Spleen (tissue), 11 donors: Measurements from ENCODE around the gene OR10X1. TPM values are rescaled to one million over a fixed set of nuclear protein-coding genes. Genes with fewer than 3 reads are reported as not detected.
A peak's percentile ranks its signal among the peaks of the same experiment; 100 is the strongest.

Experiments
- DNase-seq: peaks from one replicate; pipeline ENCODE4 v3.0.0-alpha.2; 2020
- H3K27ac ChIP-seq, 8 donors: fragments of 200-600 bp; sonication (generic) in 7 of 8; 1 replicate in 4 of 8; 2 replicates in 4 of 8; pipeline versions ENCODE4 v1.5.0 to v1.8.0; 2016 to 2021; ENCODE audit warnings: inconsistent platforms in 4 of 8, mild to moderate bottlenecking in 4 of 8, moderate library complexity in 1 of 8
- H3K27me3 ChIP-seq, 7 donors: fragments of 200-600 bp; sonication (generic) in 6 of 7; replicated peaks in 1 of 7; 1 replicate in 4 of 7; 2 replicates in 3 of 7; pipeline versions ENCODE4 v1.5.0 to v1.8.0; 2016 to 2021; ENCODE audit warnings: inconsistent platforms in 3 of 7, mild to moderate bottlenecking in 1 of 7
- H3K36me3 ChIP-seq, 6 donors: fragments of 200-600 bp; sonication (generic) in 5 of 6; 1 replicate in 4 of 6; 2 replicates in 2 of 6; pipeline versions ENCODE4 v1.5.0 to v1.8.0; 2016 to 2021; ENCODE audit warnings: inconsistent platforms in 2 of 6
- H3K4me1 ChIP-seq, 6 donors: fragments of 200-600 bp; sonication (generic) in 5 of 6; 1 replicate in 3 of 6; 2 replicates in 3 of 6; pipeline versions ENCODE4 v1.5.0 to v1.8.0; 2016 to 2021; ENCODE audit warnings: inconsistent platforms in 3 of 6
- H3K4me3 ChIP-seq, 8 donors: fragments of 200-600 bp; sonication (generic) in 7 of 8; 1 replicate in 4 of 8; 2 replicates in 4 of 8; pipeline versions ENCODE4 v1.5.0 to v1.8.0; 2016 to 2021; ENCODE audit warnings: inconsistent platforms in 4 of 8, mild to moderate bottlenecking in 4 of 8, moderate library complexity in 2 of 8
- H3K9me3 ChIP-seq, 8 donors: fragments of 200-600 bp; sonication (generic) in 7 of 8; 1 replicate in 4 of 8; 2 replicates in 4 of 8; pipeline versions ENCODE4 v1.5.0 to v1.8.0; 2016 to 2021; ENCODE audit warnings: inconsistent platforms in 4 of 8
- POLR2A ChIP-seq, 3 donors: fragments of 450-650 bp; IDR thresholded peaks; one replicate each; pipeline ENCODE4 v1.5.1; 2017; ENCODE audit warnings: antibody characterized with exemption in 3 of 3, mild to moderate bottlenecking in 1 of 3
- POLR2AphosphoS5 ChIP-seq, 3 donors: sonication (generic); formaldehyde crosslinking; IDR thresholded peaks; one replicate each; pipeline ENCODE4 v1.5.1; 2017; ENCODE audit warnings: antibody characterized with exemption in 3 of 3
- WGBS, 5 donors: extraction: QIAGEN DNeasy Blood & Tissue Kit in 3 of 5; methylation state at CpG; one replicate each; pipeline versions ENCODE4 v1.1.5 to v1.1.7; 2013 to 2018; 5-methylcytosine and 5-hydroxymethylcytosine counted together
- intact Hi-C: fragments of 100-400 bp; cut with DNase I; formaldehyde crosslinking; loops from one replicate; pipeline ENCODE4 v1.15.0; 2023; ENCODE audit warnings: low total_unique reads
- polyA plus RNA-seq, 3 donors: library from polyadenylated mRNA; stranded (reverse); fragments of 200-250 nt; gene quantifications; one replicate each; pipeline ENCODE4 v1.2.1, GENCODE V29; 2013
- total RNA-seq, 7 donors: library from RNA; depleted of rRNA in 3 of 7; stranded (reverse); fragments of >200 nt in 3 of 7; fragmentation: NEBNext Ultra II Directional in 4 of 7; extraction: Animal tissue kit (Norgen Biotek cat#: 25700) in 4 of 7; gene quantifications; one replicate each; pipeline versions ENCODE4 v1.1.0 to v1.2.1, GENCODE V29; 2016 to 2021
- TF ChIP-seq, protein P1 (sequence below), 11 experiments: fragments of 200-600 bp in 7 of 11; fragments of 450-650 bp in 4 of 11; sonication (generic) in 4 of 11; IDR thresholded peaks in 8 of 11; conservative IDR thresholded peaks in 3 of 11; 1 replicate in 7 of 11; 2 replicates in 4 of 11; pipeline versions ENCODE4 v1.4.0 to v1.8.0; 2016 to 2021; ENCODE audit warnings: antibody characterized with exemption in 11 of 11, inconsistent platforms in 4 of 11, mild to moderate bottlenecking in 1 of 11
- donor health status: healthy with polysubstance abuse.
- donor health status: DM: no; HTN: no; CAD: no; lungs with moderate emphysema.
- donor health status: DM: no; HTN: no; CAD: no.
- donor health status: Bipolar disorder and iron deficiency.
- donor health status: healthy.
- donor health status: DM: no; HTN: no; CAD: no.
- donor health status: DM: yes; HTN: yes; CAD: no.

Gene OR10X1
- total and polyA plus RNA-seq, 10 donors = not detected

DNA sequence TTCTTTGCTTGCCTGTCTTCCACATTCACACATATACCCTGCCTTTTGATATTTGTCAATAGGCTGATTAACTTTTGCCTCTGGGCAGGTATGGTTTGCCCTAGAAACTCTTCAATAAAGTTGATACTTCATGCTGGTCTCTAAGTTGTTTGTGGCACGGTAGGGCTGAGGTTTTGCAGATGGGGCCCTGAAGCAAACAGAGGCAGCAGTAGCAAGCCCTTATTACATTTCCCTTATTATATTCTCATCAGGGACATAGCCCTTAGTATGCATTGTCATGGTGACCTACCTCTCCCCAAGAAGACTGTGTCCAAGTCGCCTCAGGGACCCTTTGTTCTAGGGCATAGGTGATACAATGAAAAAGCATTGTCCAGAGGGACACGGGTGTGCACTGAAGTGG, 9.2 kb downstream of the OR10X1 start, which contains the start of gene OR6P1:
Gene OR6P1, minus strand, starts transcription at position 101 of the 400 bp plus-strand sequence. CDS start 6,976 bp downstream, outside the sequence.
- Histone ChIP-seq H3K27me3 (no peaks in the 10 kb centered on the region), H3K9me3 (no peaks in the 10 kb centered on the region), H3K4me3 (no peak within 1 kb of the TSS), H3K4me1 (no peaks in the 10 kb centered on the region), H3K27ac (no peak within 1 kb of the TSS), H3K36me3 (no peaks in the 10 kb centered on the region)
- TF ChIP-seq POLR2AphosphoS5 (IDR thresholded peaks at IDR 0.05) = no peak
- TF ChIP-seq, protein P1, sequence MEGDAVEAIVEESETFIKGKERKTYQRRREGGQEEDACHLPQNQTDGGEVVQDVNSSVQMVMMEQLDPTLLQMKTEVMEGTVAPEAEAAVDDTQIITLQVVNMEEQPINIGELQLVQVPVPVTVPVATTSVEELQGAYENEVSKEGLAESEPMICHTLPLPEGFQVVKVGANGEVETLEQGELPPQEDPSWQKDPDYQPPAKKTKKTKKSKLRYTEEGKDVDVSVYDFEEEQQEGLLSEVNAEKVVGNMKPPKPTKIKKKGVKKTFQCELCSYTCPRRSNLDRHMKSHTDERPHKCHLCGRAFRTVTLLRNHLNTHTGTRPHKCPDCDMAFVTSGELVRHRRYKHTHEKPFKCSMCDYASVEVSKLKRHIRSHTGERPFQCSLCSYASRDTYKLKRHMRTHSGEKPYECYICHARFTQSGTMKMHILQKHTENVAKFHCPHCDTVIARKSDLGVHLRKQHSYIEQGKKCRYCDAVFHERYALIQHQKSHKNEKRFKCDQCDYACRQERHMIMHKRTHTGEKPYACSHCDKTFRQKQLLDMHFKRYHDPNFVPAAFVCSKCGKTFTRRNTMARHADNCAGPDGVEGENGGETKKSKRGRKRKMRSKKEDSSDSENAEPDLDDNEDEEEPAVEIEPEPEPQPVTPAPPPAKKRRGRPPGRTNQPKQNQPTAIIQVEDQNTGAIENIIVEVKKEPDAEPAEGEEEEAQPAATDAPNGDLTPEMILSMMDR (IDR thresholded peaks at IDR 0.05 in 8 of 11, conservative IDR thresholded peaks at IDR 0.05 in 3 of 11) = no peak
- no peak for TF ChIP-seq POLR2A (IDR thresholded peaks at IDR 0.05)
- WGBS, 5 donors = 73 to 91% (median 79%) methylated on average over 3 of the region's 3 CpGs
- no peak for DNase-seq
- intact Hi-C loops = no loop called here

DNA sequence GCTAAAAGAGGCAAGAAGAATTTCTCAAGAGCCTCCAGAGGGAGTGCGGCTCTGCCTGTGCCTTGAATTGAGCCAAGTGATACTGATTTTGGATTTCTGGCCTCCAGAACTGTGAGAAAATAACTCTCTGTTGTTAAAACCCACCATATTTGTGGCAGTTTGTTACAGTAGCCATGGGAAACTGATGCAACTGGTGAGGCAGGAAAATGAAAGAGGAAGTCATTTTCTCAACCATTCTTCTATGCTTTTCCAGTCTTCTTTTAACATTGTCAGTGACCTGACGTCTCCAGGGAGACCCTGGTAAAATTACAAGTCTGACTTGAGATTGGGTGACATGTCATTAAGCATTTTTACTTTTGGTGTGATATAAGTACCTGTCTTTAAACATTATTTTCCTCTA, 15.1 kb downstream of the OR10X1 start:
- intact Hi-C loops = no loop called here
- H3K36me3 ChIP-seq = no peaks in the 10 kb centered on the region
- TF ChIP-seq POLR2A (IDR thresholded peaks at IDR 0.05) = no peak
- TF ChIP-seq POLR2AphosphoS5 (IDR thresholded peaks at IDR 0.05) = no peak
- TF ChIP-seq, protein P1 (IDR thresholded peaks at IDR 0.05 in 8 of 11, conservative IDR thresholded peaks at IDR 0.05 in 3 of 11) = no peak
- WGBS, 5 donors = 42 to 52% (median 47%) methylated on average over 2 of the region's 2 CpGs
- H3K4me1 ChIP-seq = peaks cover 0 to 16% (median 9%) of the 10 kb centered on the region in 6 donors
- no peak overlapping the region for H3K4me3 ChIP-seq
- peaks cover 0 to 5% (median 0%) of the 10 kb centered on the region in 7 donors for H3K27me3 ChIP-seq
- no peaks in the 10 kb centered on the region for H3K9me3 ChIP-seq
- no peak for DNase-seq
- peak overlapping the region in 4 of 8 donors; percentile 9 to 66 (median 33) for H3K27ac ChIP-seq

DNA sequence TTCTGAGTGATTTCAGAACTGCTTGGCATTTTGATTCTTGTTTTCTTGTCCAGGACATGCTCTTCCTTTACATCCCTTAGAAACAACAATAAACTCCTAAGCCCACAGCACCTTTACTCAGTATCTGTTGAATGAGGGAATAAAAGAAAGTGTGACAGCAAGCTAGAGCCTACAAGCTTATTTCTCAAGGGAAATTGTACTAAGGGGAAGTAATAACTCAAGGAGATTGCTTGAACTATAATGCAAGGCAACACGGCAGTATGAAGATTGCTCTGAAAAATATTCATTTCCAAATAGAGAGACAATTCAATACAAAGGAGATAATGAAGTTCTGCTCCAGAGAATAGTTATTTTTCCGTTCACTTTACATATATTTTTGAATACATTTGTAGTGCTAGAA, 15.8 kb downstream of the OR10X1 start:
- peaks cover 0 to 5% (median 0%) of the 10 kb centered on the region in 7 donors for H3K27me3 ChIP-seq
- peaks cover 0 to 16% (median 9%) of the 10 kb centered on the region in 6 donors for H3K4me1 ChIP-seq
- TF ChIP-seq, protein P1 (IDR thresholded peaks at IDR 0.05 in 8 of 11, conservative IDR thresholded peaks at IDR 0.05 in 3 of 11) = no peak
- TF ChIP-seq POLR2AphosphoS5 (IDR thresholded peaks at IDR 0.05) (no peak), POLR2A (IDR thresholded peaks at IDR 0.05) (no peak)
- H3K27ac ChIP-seq = peak overlapping the region in 3 of 8 donors; percentile 18 to 66 (median 48)
- no peaks in the 10 kb centered on the region for H3K9me3 ChIP-seq
- intact Hi-C loops = no loop called here
- DNase-seq = no peak
- no peak overlapping the region for H3K4me3 ChIP-seq
- 56 to 75% (median 64%) methylated on average over 2 of the region's 2 CpGs for WGBS, 5 donors
- H3K36me3 ChIP-seq = no peaks in the 10 kb centered on the region

DNA sequence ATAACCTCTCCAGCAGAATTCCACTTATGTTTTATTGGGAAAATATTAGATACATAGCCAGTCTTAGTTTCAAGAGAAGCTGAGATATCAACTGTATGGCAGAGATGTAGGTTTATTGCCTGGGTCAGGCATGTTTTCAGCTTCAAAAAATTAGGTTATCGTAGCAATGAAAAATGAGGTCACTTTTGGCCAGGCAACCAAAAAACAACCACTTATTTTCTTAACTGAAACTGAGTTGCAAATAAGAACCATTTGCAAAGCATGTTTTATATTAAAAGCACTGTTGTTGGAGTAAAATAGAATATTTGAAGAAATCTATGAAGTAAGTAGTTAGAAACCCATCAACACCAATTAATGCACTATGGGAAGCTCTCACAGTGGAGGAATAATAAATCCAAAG, 20.0 kb downstream of the OR10X1 start:
- DNase-seq = no peak
- H3K4me3 ChIP-seq = no peak overlapping the region
- no peaks in the 10 kb centered on the region for H3K9me3 ChIP-seq
- H3K36me3 ChIP-seq = no peaks in the 10 kb centered on the region
- intact Hi-C loops = no loop called here
- no peak for TF ChIP-seq POLR2A (IDR thresholded peaks at IDR 0.05)
- TF ChIP-seq, protein P1 (IDR thresholded peaks at IDR 0.05 in 8 of 11, conservative IDR thresholded peaks at IDR 0.05 in 3 of 11) = no peak
- TF ChIP-seq POLR2AphosphoS5 (IDR thresholded peaks at IDR 0.05) = no peak
- H3K27me3 ChIP-seq = peaks cover 0 to 5% (median 0%) of the 10 kb centered on the region in 7 donors
- H3K27ac ChIP-seq = no peak overlapping the region
- peaks cover 0 to 13% (median 9%) of the 10 kb centered on the region in 6 donors for H3K4me1 ChIP-seq
- 79 to 93% (median 91%) methylated on average over 1 of the region's 1 CpG for WGBS, 5 donors
